ENCODE results near the gene ITGAL. TPM values are rescaled to one million over a fixed set of nuclear protein-coding genes. Genes with fewer than 3 reads are reported as not detected.

ITGAL gene
- total and polyA plus RNA-seq, 4 donors = 14.4 to 48.1 (median 24.0) TPM

DNA sequence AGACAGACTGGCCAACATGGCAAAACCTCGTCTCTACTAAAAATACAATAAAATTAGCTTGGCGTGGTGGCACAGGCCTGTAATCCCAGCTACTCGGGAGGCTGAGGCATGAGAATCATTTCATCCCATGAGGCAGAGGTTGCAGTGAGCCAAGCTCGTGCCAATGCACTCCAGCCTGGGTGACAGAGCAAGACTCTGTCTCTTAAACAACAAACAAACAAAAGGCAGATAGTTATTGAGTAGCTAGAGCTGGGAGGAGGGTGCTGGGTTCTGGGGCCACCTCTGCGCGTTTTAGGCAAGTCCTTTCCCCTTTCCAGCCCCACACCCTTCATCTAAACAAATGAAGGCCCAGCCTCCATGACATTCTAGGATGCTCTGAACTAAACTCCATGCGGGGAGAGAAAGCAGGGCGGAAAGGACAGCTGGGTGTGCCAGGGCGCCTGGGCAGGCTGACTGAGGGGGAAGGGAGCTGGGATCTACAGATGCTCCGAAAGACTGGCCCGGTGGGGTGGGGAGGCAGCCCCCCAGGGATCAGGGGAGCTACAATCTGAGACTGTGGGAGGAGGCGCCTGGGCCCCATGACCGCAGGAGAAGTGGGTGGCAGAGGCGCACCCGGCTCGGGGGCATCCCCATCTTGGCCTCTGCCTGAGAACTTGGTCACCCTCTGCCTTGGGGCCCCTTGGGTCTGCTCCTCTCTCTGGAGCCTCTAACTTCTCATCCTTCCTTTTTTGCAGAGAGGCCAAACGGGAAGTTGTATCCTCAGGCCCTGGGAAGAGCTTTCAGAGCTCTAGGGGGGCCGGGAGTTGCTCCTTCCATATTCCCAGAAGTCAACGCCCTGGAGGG is 910 bp downstream of the ITGAL start:
- no peak for DNase-seq
- ATAC-seq (ENCODE audit: insufficient read depth, low FRiP score) = no peak

DNA sequence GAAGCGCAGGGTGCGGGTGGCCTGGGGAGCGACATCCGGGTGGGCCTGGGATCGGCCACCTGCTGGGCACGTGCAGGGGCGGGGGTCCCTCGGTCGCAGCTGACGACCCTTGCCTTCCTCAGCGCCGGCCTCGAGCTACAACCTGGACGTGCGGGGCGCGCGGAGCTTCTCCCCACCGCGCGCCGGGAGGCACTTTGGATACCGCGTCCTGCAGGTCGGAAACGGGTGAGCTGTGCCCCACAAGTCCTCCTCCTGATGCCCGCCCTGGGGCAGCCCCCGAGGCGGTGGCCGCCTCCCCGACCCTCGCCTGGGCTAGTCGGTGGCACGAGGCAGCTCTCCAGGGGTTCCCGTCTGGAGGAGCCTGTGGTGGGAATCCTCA is 1.5 kb downstream of the ITGAL start:
- no peak for DNase-seq
- H3K4me3 ChIP-seq = no peak overlapping the region
- H3K27ac ChIP-seq (ENCODE audit: low read depth in 1 of 2, low read length in 1 of 2) = no peak overlapping the region
- WGBS, 2 donors = 31 to 61% methylated on average over 28 to 35 of the region's 35 CpGs
- ATAC-seq (ENCODE audit: insufficient read depth, low FRiP score) = no peak
- peaks cover 0 to 4% (median 0%) of the 10 kb centered on the region in 4 donors for H3K36me3 ChIP-seq (ENCODE audit: control insufficient read depth in 4 of 4, insufficient read depth in 4 of 4, low read length in 4 of 4)
- H3K27me3 ChIP-seq (ENCODE audit: control insufficient read depth in 3 of 3, insufficient read depth in 3 of 3, low read length in 2 of 3) = peaks cover 0 to 31% (median 6%) of the 10 kb centered on the region in 3 donors
- H3K4me1 ChIP-seq (ENCODE audit: control insufficient read depth in 5 of 5, insufficient read depth in 5 of 5, low read length in 5 of 5) = no peaks in the 10 kb centered on the region
- no peaks in the 10 kb centered on the region for H3K9me3 ChIP-seq (ENCODE audit: control insufficient read depth in 4 of 4, insufficient read depth in 3 of 4, low read length in 3 of 4)
- no peak for TF ChIP-seq CTCF (IDR thresholded peaks at IDR 0.05; ENCODE audit: control extremely low read depth, extremely low read depth)
- H3K9ac ChIP-seq (ENCODE audit: insufficient read depth in 1 of 2, low read length in 2 of 2) = no peak overlapping the region

More for the DNA sequence above, 910 bp downstream of the ITGAL start:
- Histone ChIP-seq H3K27ac (ENCODE audit: low read depth in 1 of 2, low read length in 1 of 2) (peak overlapping the region in 1 of 2 donors; percentile 26), H3K36me3 (ENCODE audit: control insufficient read depth in 4 of 4, insufficient read depth in 4 of 4, low read length in 4 of 4) (peaks cover 0 to 4% (median 0%) of the 10 kb centered on the region in 4 donors), H3K9ac (ENCODE audit: insufficient read depth in 1 of 2, low read length in 2 of 2) (no peak overlapping the region), H3K4me1 (ENCODE audit: control insufficient read depth in 5 of 5, insufficient read depth in 5 of 5, low read length in 5 of 5) (no peaks in the 10 kb centered on the region), H3K4me3 (no peak overlapping the region), H3K9me3 (ENCODE audit: control insufficient read depth in 4 of 4, insufficient read depth in 3 of 4, low read length in 3 of 4) (no peaks in the 10 kb centered on the region), H3K27me3 (ENCODE audit: control insufficient read depth in 3 of 3, insufficient read depth in 3 of 3, low read length in 2 of 3) (peaks cover 0 to 31% (median 6%) of the 10 kb centered on the region in 3 donors)
- whole genome bisulfite sequencing, 2 donors = 40 to 54% methylated on average over 18 to 19 of the region's 19 CpGs
- no peak for TF ChIP-seq CTCF (IDR thresholded peaks at IDR 0.05; ENCODE audit: control extremely low read depth, extremely low read depth)

- Histone ChIP-seq H3K27me3 (ENCODE audit: control insufficient read depth in 3 of 3, insufficient read depth in 3 of 3, low read length in 2 of 3) (peaks cover 0 to 31% (median 6%) of the 10 kb centered on the region in 3 donors), H3K9me3 (ENCODE audit: control insufficient read depth in 4 of 4, insufficient read depth in 3 of 4, low read length in 3 of 4) (no peaks in the 10 kb centered on the region), H3K36me3 (ENCODE audit: control insufficient read depth in 4 of 4, insufficient read depth in 4 of 4, low read length in 4 of 4) (peaks cover 0 to 4% (median 0%) of the 10 kb centered on the region in 4 donors), H3K9ac (ENCODE audit: insufficient read depth in 1 of 2, low read length in 2 of 2) (no peak overlapping the region), H3K4me3 (peak overlapping the region; percentile 0), H3K27ac (ENCODE audit: low read depth in 1 of 2, low read length in 1 of 2) (no peak overlapping the region), H3K4me1 (ENCODE audit: control insufficient read depth in 5 of 5, insufficient read depth in 5 of 5, low read length in 5 of 5) (no peaks in the 10 kb centered on the region)
- ATAC-seq (ENCODE audit: insufficient read depth, low FRiP score) (no peak), DNase-seq (no peak)
- 81 to 94% methylated on average over 7 of the region's 7 CpGs for WGBS, 2 donors
- TF ChIP-seq CTCF (IDR thresholded peaks at IDR 0.05; ENCODE audit: control extremely low read depth, extremely low read depth) = no peak
Measured at GRCh38 chr16:30474684-30475083, 2.1 kb downstream of the ITGAL start.

Measured in lung (tissue), 12 donors.